GM21529 (cell line): ENCODE measurements around the gene CDH24.

Experiments
- ATAC-seq: cut with Tn5 transposase; IDR thresholded peaks from one replicate; pipeline ENCODE4 v1.9.1; 2021; ENCODE audit not compliant: unreplicated experiment

The CDH24 gene

DNA sequence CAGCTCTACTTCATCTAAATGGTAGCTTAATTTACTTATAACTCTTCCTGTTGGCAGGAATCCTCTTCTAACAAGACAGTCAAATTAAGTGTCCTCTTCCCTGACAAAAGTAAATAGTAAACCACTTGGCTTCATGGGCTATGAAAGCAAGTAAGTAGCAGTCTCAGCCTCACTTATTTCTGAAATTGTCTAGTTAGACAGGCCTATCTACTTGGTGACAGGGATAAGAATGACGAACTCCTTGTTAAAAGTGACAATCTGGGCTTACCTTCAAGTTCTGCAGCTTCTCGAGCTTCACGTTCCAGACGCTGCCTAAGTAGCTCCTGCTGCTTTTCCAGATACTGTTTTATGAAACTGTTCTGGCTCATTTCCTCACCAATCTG, 32.9 kb upstream of the CDH24 start:
- no peak for ATAC-seq

DNA sequence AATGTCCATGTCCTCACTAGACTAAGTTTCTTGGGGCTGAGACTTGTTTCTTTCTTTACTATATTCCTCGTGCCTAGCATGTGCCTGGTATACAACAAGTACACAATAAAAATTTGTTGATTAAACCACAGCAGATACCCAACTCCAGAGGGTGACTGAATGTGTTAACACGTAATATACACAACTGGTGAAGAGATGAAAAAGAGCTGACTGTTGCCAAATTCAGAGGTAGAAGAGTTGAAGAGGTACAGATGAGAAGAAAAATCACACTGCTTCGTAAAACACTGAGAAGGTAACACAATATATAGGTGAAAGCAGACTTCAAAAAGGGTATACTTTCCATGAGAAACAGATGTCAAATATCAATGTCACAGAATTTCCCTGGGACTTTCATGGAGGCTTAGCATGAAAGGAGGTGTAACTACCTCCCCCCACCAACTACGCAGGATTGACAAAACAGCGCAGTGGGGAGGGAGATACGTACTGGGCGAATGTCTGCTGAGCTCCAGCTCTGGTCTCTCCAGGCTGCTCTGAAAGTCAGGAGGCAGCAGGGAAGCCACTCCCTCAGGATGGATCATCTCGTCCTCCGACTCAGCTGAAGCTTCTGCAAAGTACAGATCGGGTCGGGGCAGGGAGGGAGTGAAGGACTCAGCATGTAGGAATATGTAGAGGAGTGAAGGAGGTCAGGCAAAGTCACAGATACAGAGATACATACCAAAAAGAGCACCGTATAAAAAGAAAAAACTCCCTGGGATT, 32.4 kb upstream of the CDH24 start:
- ATAC-seq, result no peak

DNA sequence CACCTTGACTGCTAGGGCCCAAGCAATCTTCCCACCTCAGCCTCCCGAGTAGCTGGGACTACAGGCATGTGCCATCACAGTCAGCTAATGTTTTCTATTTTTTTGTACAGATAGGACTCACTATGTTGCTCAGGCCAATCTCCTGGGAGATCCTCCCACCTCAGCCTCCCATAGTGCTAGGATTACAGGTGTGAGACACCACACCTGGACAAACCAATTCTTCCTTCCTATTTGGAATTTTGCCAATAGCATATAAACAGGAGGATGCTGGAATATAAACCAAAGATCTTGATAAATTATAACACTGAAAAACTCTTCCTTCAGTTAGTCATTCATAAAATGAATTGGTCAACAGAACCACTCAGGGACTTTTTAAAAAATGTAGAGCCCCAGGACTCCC, 29.2 kb upstream of the CDH24 start:
- ATAC-seq, result no peak

- no peak for ATAC-seq
Measured at GRCh38 chr14:23085458-23085857, 28.1 kb upstream of the CDH24 start.

DNA sequence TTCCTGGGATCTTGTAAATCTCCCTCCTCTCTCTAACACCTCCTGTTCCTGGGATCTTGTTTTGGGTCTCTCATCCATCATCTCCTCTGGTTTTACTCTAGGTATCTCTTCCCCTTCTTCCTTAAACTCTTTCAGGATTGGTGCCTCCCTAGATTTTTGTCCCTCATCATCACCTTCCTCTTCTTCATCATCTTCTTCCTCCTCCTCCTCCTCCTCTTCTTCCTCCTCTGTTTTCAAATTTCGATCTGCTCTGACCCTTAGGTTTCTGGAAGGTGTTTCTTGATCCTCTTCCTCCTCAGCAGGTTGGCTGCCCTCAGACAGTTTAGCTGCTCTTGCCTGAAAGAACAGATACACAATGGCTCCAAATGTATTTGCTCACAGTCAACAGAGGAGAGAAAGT, 23.2 kb upstream of the CDH24 start:
- no peak for ATAC-seq

DNA sequence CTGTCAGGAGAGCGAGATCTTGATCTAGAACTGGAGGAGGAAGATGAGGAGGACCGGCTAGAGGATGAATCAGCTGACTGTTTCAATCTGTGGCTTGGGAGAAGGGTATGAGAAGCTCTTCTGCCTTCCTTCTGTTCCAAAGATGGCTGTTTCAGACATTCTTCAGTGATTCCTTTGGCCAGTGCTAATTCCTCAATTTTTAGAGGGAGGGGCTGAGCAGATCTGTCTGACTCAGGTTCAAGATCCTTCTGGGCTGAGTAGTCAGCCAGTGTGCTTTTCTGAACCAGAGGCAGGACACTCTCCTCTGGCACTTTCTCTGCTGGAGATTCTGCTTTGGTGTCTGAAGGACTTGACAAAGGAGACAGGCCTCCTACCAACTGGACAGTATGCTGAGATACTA, 22.4 kb upstream of the CDH24 start:
- no peak for ATAC-seq

- no peak for ATAC-seq
Measured at GRCh38 chr14:23078692-23079116, 21.4 kb upstream of the CDH24 start.

GRCh38 chr14:23077962-23078361, 20.6 kb upstream of the CDH24 start:
- ATAC-seq, result no peak

DNA sequence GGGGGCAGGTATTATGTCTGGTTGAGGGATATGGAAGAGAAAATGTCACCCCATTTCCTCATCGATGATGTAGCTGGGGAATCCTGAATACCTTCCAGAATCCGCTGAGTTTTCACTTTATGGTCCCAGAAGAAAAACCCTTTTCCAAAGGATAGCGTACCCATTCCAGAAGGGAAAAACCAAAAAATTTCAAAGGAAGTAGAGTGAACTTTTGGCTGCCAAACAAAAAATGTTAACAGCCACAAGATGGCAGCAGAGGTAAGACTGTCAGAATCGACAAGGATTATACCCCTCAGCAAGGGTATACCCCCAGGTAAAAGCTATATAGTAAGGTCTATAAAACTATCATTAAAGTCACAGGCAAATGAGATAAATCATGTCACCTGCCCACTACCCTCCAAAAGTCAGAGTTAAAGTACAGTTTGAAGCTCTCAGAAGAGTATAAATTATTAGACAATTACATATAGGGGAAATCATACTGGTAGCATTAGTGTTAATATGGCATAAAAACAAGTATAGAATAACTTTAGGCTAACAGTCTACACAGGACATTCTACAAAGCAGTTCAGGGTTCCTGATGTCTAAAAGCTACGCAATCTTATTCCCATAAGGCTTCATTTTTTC, 19.6 kb upstream of the CDH24 start:
- no peak for ATAC-seq

- ATAC-seq, result no peak
Measured at GRCh38 chr14:23074906-23075305, 17.6 kb upstream of the CDH24 start.

DNA sequence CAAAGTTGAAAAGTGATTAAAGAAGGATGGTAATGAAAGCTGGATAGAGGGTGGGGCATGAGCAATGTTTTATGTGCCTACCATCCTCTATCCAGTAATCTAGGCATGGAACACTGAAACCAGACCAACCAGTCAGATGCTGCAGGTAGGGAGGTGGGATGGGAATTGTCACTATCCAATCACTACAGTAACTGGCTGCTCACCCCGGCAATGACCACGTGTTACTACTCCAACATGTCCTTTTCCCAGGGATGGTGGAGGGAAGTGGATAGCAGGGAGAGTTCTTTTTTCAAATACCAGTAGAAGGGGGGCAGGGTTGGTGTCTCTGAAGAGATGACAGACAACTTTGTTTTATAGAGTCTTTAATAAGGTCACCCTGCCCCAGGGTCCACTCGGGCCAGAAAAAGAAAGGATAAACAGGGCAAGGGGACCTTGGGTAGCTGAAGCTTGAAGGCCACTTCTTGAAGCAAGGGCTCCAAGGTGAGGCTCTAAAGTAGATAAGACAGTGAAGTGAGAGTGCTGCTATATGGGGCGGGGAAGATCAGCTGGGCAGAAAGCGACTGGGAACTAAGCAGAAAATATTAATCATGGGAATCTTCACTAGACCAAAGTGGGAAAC, 14.7 kb upstream of the CDH24 start:
- no peak for ATAC-seq

GRCh38 chr14:23071244-23071920, 14.1 kb upstream of the CDH24 start:
- peak; percentile 91 for ATAC-seq

DNA sequence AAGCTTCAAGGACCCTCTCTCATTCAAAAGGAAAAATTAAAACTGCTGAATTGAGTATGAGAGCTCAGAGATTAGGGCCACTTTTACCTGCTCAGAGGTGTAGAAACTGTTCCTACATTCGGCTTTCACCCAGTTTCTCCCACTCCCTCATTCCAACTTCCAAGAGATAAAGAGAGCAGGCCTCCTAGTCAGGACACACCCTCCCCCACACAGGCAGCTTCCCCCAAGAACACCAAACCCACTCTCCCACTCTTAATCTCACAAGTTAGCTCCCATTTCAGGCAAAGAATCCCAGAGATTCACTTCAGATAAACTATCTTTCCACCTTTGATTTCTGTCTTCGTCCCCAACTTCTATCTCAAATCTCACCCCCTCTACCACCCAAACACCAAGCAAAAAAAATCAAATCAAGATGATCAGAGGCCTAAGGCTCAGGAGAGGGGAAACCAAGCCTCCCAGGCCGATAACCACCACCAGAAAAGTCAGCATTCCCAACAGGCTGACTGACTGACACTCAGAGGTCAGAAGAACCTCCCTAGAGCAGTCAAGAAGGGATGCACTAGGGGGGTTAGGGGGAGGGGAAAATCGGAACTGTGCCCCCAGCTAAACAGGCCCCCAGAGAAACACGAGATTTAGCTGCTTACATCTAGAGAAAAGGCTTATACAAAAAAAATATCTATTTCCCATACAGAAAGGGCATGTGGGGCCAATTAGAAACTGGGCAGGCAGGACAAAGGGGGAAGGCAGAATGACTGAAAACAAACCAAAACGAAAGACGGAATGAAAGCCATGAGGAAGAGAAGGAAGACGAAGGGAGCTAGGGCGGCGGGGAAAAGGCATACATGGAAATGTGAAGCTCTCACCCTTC, 13.2 kb upstream of the CDH24 start:
- no peak for ATAC-seq

DNA sequence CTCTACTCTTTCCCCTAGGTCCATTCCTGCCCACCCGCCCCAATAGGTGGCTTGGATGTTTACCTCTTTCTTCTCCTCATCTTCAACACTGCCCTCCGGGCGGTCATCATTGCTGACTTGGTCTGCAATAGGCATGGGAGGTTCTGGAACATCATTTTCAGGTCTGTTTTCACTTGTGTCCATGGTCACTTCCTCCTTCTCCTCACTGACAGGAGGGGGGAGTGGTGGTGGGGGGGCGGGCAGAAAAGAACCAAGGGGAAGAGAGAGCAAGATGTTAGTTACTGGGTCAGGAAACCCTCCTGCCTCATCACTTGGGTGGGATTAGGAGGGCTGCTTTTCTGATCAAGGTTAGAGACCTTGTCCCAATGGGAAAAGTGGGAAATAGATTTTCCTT, 12.1 kb upstream of the CDH24 start:
- no peak for ATAC-seq

DNA sequence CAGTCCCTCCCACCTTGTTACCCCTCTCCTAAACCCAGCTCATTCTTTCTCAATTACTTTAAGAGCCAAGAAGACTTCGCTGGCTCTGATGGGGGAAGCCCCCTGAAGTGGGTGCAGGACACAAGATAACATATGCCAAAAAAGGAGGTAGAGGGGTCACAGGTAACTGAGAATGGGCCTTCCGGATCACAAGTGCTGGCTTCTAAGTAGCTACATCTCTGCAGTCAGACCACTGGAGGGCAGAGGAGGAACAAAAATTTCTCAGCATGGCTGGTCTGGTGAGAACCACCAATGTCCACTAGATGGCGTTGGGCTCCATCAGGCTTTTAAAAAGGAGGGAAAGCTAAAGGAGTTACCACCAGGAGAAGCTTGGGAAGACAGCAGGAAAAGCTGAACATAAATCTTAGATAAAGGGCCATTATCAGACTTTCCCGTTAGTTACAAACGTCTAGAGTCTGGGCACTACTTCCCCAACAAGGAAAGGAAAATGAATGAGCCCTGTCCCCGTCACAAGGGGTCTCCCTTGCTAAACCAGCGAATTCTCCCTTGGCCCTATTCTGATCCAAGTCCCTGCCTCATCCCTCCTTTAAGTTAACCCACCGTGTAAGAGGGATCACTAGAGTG, 11.6 kb upstream of the CDH24 start:
- ATAC-seq, result peak; percentile 73

DNA sequence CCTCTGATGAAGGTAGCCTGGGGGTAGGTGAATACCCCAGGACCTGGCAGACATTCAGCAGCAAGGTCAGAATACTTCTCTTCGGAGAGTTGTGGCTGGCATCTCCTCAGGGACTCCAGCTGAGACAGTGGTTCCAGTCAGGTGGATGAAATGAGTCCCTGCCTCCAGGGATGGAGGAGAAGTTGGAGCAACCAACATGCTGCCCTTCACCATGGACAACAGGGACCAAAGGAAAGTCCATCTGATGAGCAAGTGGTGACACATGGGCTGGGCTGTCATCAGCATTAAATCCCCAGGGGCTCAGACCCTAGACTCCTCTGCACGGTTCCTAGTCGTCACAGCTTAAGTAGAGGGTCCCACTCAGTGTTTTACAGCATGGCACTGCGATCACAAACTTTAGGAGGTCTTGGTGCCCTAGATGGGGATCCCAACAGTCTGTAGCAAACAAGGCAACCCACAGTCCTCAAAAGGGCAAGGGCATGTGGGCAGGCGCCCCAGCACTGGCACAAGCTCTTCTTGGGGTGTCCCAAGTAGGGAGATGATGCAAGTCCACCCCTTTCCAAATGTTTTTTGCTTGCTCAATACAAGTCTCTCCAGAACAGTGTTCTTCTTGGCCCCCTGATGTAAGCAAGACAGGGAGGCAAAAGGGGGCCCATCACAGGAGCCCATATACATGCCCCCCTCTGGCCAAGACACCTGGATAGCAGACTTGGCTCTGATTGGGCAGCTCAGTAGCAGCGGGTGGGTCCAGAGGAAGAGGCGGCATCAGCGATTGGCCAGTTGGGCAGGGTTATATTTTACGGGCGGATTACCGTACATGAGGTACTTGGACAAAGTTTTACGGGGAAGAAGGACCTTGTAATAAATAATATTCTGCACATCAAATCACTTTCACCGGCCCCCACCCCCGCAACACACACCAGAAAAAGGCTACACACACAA, 10.8 kb upstream of the CDH24 start:
- no peak for ATAC-seq

GRCh38 chr14:23066855-23067744, 9.8 kb upstream of the CDH24 start:
- ATAC-seq, result no peak

DNA sequence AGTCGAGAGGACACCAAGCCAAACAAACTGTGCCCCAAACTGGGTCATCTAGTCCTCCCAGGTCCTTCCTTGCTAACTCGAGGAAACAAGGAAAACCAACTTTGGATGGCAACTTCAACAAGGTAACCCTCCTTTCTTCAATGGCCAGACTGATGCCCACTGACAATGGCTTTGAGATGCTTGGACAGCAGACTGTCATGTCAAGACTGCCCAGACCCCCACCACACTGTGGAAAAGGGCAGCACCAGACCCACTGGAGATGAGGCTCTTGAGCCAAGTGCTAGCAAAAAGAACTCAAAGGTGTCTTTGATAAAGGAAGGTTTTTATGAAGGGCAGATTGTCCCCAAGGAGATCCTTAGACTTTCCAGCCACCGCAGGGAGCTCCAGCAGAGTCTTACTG, 9.0 kb upstream of the CDH24 start:
- ATAC-seq, result no peak
